Suprapubic skin (tissue), 4 donors: ENCODE results near the gene OR51S1.

Experiments
- CTCF ChIP-seq, 2 donors: fragments of 200-600 bp in 1 of 2; fragments of 450-650 bp in 1 of 2; sonication (generic) in 1 of 2; IDR thresholded peaks; one replicate each; pipeline ENCODE4 v1.5.1; 2016 to 2019; ENCODE audit warnings: antibody characterized with exemption in 2 of 2, mild to moderate bottlenecking in 1 of 2, moderate library complexity in 1 of 2
- POLR2A ChIP-seq, 2 donors: fragments of 450-650 bp; IDR thresholded peaks; one replicate each; pipeline ENCODE4 v1.6.1; 2017; ENCODE audit warnings: antibody characterized with exemption in 2 of 2, mild to moderate bottlenecking in 2 of 2, moderate library complexity in 2 of 2
- POLR2AphosphoS5 ChIP-seq, 3 donors: sonication (generic); formaldehyde crosslinking; IDR thresholded peaks; one replicate each; pipeline ENCODE4 v1.6.1; 2017; ENCODE audit warnings: antibody characterized with exemption in 3 of 3

DNA sequence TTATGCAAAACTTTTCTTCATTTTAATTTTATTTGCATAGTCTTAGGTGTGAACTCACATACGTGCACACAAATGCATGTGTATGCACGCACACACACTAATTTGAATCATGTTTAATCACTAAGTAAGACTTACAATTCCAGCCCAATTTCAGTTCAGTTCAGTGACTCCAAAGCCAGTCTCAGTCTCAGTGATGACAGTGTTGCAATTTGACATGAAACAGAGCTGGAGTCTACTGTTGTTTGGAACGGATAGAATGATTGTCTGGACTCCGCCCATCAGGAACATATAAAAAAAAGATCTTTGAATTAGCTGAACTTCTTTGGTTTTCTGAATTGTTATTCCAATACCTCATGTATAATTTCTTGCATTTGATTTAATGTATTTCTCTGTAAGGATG, 14.9 kb upstream of the OR51S1 start:
- TF ChIP-seq POLR2AphosphoS5 (IDR thresholded peaks at IDR 0.05) (no peak), CTCF (IDR thresholded peaks at IDR 0.05) (no peak), POLR2A (IDR thresholded peaks at IDR 0.05) (no peak)
